ENCODE results near the gene FAXDC2.

FAXDC2 gene

GRCh38 chr5:154770111-154770510, 80.3 kb downstream of the FAXDC2 start (continued):
- TF ChIP-seq ZBTB6 (tag by site-specific recombination; IDR thresholded peaks at IDR 0.05) = no peak
- TF ChIP-seq ZSCAN4 (tag by site-specific recombination; IDR thresholded peaks at IDR 0.05) = no peak

Data from HEK293 (cell line).